Activated CD4-positive, alpha-beta T cell treated with anti-CD3 and anti-CD28 coated beads, Interleukin-2, Interleukin-4, amounts not matched to agents 100 ng/mL and 50 ng/mL, durations not matched to agents 16 hours and 8 hours (primary cell): Measurements from ENCODE around the gene BCO1.

Source experiments
- DNase-seq: peaks from one replicate; pipeline ENCODE4 v3.0.0-alpha.2; 2020; ENCODE audit warnings: low spot score

The BCO1 gene

DNA sequence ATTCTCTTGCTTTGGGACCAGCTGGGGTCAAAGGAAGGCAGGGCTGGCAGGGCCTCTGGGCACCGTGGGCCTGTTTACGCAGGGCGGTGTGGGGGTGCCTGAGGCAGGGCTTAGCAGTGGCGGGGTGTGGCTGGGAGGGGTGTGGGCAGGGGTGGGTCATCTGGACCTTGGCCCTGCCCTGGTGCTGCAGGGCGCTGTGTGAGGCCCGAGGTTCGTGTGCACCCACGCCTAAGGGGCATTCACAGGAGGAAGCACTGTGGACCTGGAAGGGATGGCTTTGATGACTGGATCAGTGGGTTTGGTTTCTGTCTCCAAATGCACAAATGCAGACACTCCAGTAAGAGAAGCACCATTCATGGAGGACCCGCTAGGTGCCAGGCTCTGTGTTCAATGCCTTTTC is 37.3 kb downstream of the BCO1 start:
- no peak for DNase-seq

- no peak for DNase-seq
Observed at GRCh38 chr16:81276323-81276722, 37.8 kb downstream of the BCO1 start.

- no peak for DNase-seq
Observed at GRCh38 chr16:81277541-81278080, 39.1 kb downstream of the BCO1 start.

DNA sequence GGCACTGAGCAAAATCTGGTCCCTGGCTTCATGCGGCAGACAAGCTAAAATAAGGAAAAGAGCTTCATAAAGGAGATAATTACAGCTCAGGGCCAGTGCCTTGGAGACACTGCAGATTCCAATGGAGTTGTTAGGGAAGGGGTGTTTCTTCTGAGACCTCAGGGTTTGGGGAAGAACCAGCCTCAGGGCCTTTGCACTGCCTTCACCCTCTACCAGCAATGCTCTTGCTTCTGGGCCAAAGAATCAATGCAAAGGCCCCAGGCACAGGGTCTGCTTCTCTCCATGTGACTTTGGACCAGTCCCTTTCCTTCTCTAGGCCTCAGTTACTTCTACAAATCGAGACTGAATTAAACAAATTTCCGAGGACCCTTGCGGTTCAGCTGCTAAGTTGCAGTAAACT is 40.0 kb downstream of the BCO1 start:
- DNase-seq, result no peak

GRCh38 chr16:81279392-81279791 is 40.9 kb downstream of the BCO1 start:
- no peak for DNase-seq

GRCh38 chr16:81280393-81280792 is 41.9 kb downstream of the BCO1 start:
- no peak for DNase-seq

DNA sequence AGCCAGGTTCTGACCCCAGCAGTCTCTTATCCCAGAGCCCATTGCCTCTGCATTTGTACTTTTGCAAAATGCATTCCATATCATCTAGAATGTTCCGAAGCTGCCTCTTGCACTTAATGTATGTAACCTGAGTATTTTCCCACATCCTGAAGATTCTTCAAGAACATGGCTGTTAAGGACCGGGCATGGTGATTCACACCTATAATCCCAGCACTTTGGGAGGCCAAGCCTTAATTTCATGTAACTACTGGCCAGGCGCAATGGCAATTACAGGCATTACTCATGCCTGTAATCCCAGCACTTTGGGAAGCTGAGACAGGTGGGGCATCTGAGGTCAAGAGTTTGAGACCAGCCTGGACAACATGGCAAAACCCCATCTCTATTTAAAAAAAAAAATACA is 44.6 kb downstream of the BCO1 start:
- DNase-seq, result no peak

DNA sequence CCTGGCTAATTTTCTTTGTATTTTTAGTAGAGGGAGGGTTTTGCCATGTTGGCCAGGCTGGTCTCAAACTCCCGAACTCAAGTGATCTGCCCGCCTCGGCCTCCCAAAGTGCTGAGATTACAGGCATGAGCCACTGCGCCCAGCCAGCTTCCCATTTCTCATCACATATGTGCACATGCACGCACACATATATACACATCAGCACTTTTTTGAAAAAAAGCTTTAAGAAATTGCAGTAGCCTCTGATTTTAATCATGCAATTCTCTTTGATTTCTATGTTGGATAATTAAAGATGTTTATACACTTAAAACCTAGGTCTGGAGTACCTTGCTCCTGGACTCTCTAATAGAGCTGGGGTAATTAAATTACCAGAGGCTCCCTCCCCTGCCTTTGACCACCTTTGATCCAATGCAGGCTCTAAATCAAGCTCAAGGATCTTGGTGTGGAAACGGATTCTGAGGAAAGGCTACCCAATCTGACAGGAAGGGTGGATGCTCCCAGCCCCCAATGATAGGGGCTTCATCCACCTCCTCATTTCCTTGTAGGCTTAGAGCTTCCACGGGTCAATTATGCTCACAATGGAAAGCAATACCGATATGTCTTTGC is 46.6 kb downstream of the BCO1 start:
- DNase-seq, result no peak

GRCh38 chr16:81286190-81286589 is 47.7 kb downstream of the BCO1 start:
- no peak for DNase-seq

DNA sequence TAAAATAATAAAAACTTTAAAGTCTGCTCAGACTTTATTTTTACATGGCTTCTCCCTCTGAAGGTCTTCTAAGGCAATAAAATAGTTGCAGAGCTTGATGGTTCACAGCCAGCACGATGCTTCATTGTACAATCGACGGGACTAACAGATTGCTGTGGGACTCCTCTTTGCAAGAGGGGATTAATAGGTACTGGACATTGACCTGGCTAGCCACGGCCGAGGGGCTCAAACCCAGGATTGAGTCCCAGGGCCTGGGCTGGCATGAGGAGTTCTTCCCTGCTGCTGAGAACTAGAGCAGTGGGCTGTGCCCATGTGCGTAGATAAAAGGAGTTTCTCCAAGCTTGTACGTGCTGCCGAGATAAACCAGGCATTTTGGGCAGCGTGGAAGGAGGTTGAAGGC is 52.6 kb downstream of the BCO1 start:
- no peak for DNase-seq

GRCh38 chr16:81292936-81293335 is 54.4 kb downstream of the BCO1 start:
- no peak for DNase-seq

DNA sequence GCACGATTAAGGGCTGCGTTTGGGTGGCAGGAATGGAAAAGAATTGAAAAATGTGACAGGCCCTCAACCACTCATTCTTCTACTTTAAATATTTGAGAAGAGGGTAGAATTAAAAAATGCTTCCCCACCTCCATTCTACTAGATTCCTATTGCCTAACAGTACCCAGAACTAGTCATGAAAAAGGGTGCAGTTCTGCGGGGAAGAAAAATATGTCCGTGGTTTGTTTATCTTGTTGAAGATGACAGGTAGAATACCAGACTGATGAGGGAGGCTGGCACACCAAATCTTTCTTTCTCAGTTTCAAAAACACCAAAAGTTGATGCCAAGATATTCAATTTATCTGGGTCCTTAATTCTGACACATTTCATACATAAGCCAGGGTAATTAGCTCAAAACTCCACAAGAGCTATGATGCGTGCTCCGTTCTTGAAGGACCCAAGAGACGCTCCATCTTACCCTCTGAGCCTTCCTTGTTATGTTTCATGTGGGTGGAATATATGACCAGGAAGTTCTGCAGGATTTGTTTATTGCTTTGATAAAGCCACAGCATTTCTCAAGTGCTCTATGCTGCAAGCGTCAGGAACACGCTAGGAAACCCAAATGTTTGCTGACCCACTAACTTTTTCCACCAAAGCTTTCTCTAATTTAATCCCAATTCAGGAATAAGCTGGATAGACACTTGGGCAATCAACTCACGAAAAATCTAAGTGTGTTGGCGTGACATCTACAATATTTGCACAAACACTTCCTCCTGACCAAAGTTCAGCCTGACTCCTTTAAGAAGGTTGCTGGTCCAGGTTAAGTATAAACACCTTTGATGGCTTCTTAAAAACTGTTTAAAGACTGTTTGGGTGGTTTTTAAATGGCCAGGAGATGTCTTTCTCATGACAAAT is 55.7 kb downstream of the BCO1 start:
- DNase-seq, result no peak

DNA sequence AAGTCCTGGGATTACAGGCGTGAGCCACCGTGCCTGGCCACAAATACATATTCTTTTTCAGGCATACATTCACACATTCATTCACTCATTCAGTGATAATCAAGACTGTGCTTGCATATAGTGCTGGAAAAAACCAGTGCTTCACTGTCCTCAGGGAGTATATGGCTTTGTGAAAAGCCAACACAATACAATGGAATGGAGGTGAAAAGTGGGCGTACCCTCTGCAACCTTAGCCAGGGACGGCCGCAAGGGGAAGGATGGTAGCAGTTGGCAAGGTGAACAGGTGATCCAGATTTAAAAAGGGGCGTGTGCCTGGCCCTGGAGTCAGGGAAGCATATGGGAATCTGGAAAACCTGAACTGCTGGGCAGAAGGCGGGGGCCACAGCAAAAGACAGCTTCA is 58.1 kb downstream of the BCO1 start:
- DNase-seq, result no peak

DNA sequence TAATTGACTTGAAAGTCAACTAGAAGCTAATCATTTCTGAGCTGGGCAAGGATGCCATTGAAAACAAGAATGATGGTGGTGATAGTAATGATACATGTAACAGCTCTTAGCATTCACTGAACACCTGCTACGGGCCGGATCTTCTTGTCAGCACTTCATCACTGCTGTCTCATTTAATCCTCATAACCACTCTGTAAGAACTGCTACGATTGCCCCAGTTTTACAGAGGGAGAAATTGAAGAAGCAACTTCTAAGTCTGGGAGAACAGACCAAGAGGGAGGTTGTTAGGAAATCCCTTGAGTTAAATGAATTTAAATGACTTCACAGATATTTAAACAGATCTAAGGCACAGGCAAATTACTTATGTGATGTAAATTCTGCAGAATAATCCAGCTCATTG is 69.3 kb downstream of the BCO1 start:
- DNase-seq, result no peak

DNA sequence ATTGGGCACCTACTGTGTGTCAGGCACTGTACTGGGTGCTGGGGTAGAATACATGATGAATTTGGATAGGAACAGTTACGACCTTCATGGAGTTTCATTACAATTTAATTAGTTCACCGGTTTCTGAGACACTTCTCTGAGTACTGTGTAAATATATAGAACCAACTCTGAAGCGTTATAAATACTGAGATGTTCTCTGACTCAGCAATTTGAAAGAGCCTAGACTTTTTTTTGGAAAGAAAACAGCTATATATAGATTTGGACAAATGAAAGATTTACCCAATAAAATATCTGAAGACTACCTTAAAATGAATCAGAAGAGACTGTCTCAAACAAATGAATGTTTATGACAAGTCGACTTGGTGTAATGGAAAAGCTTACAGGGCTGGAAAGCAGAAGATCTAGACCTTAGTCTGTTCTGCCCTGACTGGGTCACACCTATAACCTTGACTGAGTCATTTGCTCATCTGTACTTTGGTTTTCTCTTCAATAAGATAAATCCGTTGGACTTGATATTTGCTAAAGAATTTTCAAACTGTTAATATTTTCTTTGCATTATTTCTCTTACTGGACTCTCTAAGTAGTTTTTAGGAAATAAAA is 71.7 kb downstream of the BCO1 start:
- DNase-seq, result peak; percentile 24

- no peak for DNase-seq
Observed at GRCh38 chr16:81311762-81312161, 73.3 kb downstream of the BCO1 start.

- DNase-seq, result no peak
Observed at GRCh38 chr16:81313701-81314602, 75.5 kb downstream of the BCO1 start.

- DNase-seq, result peak; percentile 97
Observed at GRCh38 chr16:81314603-81315270, 76.2 kb downstream of the BCO1 start, which contains the start of gene GAN. TSS of gene GAN (plus strand) at chr16:81314962. CDS start at chr16:81315114, 152 bp downstream.

- DNase-seq, result peak; percentile 37
Observed at GRCh38 chr16:81315271-81316175, 77.0 kb downstream of the BCO1 start.

DNA sequence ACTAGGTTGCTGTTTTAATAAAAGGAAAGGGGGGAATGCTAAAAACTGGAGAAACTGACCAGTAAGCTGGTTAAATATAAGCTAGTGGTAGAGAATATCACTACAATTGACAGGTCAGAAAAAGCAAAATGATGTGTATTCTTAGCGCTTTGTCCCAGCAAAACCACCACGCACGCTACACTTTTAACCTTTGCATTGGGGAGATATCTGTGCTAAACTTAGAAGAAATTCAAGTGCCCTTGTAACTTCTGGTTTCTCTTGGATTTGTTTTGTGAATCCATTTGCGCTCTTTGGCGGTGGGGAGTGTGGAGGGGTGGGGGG is 77.6 kb downstream of the BCO1 start:
- no peak for DNase-seq
